HG03575 (cell line): ENCODE measurements around the gene ZNF860.
"Not testable (repeated sequence)": the region's sequence is repeated elsewhere in the genome, so short reads cannot be mapped to it uniquely, and the experiment has no call there.

Experiments
- ATAC-seq: cut with Tn5 transposase; IDR thresholded peaks from one replicate; pipeline ENCODE4 v1.9.1; 2021; ENCODE audit not compliant: unreplicated experiment, insufficient number of reproducible peaks, low FRiP score; ENCODE audit errors: extremely low read depth

ZNF860 gene

GRCh38 chr3:31988271-31988670, 6.7 kb downstream of the ZNF860 start:
- ATAC-seq: no peak

GRCh38 chr3:31992995-31993394, 11.4 kb downstream of the ZNF860 start:
- not testable (repeated sequence) for ATAC-seq

- ATAC-seq: no peak
Observed at GRCh38 chr3:31993843-31994242, 12.3 kb downstream of the ZNF860 start.

- not testable (repeated sequence) for ATAC-seq
Observed at GRCh38 chr3:31995026-31995425, 13.5 kb downstream of the ZNF860 start.

- ATAC-seq: no peak
Observed at GRCh38 chr3:31996195-31996594, 14.6 kb downstream of the ZNF860 start.

GRCh38 chr3:31997500-31997899, 15.9 kb downstream of the ZNF860 start:
- no peak for ATAC-seq

GRCh38 chr3:31999907-32000439, 18.4 kb downstream of the ZNF860 start:
- ATAC-seq: peak; percentile 61

- no peak for ATAC-seq
Observed at GRCh38 chr3:32000877-32001276, 19.3 kb downstream of the ZNF860 start.

- ATAC-seq: no peak
Observed at GRCh38 chr3:32002561-32003368, 21.2 kb downstream of the ZNF860 start.

- ATAC-seq: no peak
Observed at GRCh38 chr3:32003380-32003779, 21.8 kb downstream of the ZNF860 start.

- no peak for ATAC-seq
Observed at GRCh38 chr3:32004113-32004765, 22.7 kb downstream of the ZNF860 start.

GRCh38 chr3:32009101-32009500, 27.6 kb downstream of the ZNF860 start:
- no peak for ATAC-seq

GRCh38 chr3:32009957-32010356, 28.4 kb downstream of the ZNF860 start:
- ATAC-seq: no peak

GRCh38 chr3:32010699-32011098, 29.1 kb downstream of the ZNF860 start:
- ATAC-seq: not testable (repeated sequence)

GRCh38 chr3:32015638-32016037, 34.1 kb downstream of the ZNF860 start:
- not testable (repeated sequence) for ATAC-seq

GRCh38 chr3:32017286-32017685, 35.7 kb downstream of the ZNF860 start:
- no peak for ATAC-seq

- no peak for ATAC-seq
Observed at GRCh38 chr3:32018757-32019564, 37.4 kb downstream of the ZNF860 start.

GRCh38 chr3:32021155-32021554, 39.6 kb downstream of the ZNF860 start:
- no peak for ATAC-seq

- ATAC-seq: no peak
Observed at GRCh38 chr3:32021748-32022147, 40.2 kb downstream of the ZNF860 start.
